K562 (cell line): ENCODE measurements around the gene MC3R. TPM values are rescaled to one million over a fixed set of nuclear protein-coding genes. Genes with fewer than 3 reads are reported as not detected.

Source experiments
- ATAC-seq: fragments of 200-7000 bp; cut with Tn5 transposase; 3 replicates; pipeline ENCODE4 v1.9.1; 2020; ENCODE audit warnings: moderate library complexity
- BruUV-seq: library from RNA; stranded (reverse); fragments of 400-500 nt; replicated peaks from 2 replicates; lab custom pipeline; 2021; lab: Mats Ljungman, UMichigan
- CTCF ChIA-PET: fragments of 300-600 bp; formaldehyde crosslinking; extraction: SDS; loops from one replicate; lab custom pipeline; 2021; ENCODE audit warnings: low intra/inter-chr PET ratio; lab: Yijun Ruan, JAX
- POLR2A ChIA-PET: fragments of 300-600, 350-650 bp; sonication (Branson Sonifier 250); formaldehyde crosslinking; extraction: SDS; loops from one replicate; lab custom pipeline; 2021; ENCODE audit warnings: antibody characterized with exemption, inconsistent platforms; lab: Yijun Ruan, JAX
- DNase-seq, 4 experiments: peaks; one replicate each; pipeline versions ENCODE4 v3.0.0 to v3.0.0-alpha.2; 2011 to 2018; ENCODE audit warnings: low spot score in 3 of 4, mixed read lengths in 3 of 4; ENCODE audit errors: extremely low read depth in 1 of 4
- FAIRE-seq: peaks from 2 replicates; lab custom pipeline; 2011; peaks lifted over from hg19 to GRCh38; lab: Jason Lieb, UNC
- H2AFZ ChIP-seq: 2 replicates; pipeline ENCODE4 v1.6.0; 2011; ENCODE audit warnings: low read depth, low read length, control low read depth, inconsistent platforms
- H3K27ac ChIP-seq: fragments of 200-600 bp; 3 replicates; pipeline ENCODE4 v1.8.0; 2011; ENCODE audit warnings: low read depth, mild to moderate bottlenecking, control low read depth, inconsistent platforms, low read length, moderate library complexity, mixed read lengths; ENCODE audit errors: extremely low read depth
- H3K27me3 ChIP-seq, 2 experiments: fragments of 300-600 bp in 1 of 2; 2 replicates in 1 of 2; 3 replicates in 1 of 2; pipeline versions ENCODE4 v1.6.0 to v1.8.0; 2011; ENCODE audit warnings: inconsistent platforms in 2 of 2, low read length in 2 of 2, mild to moderate bottlenecking in 1 of 2, mixed read lengths in 1 of 2, moderate library complexity in 1 of 2; ENCODE audit not compliant: control insufficient read depth in 2 of 2, insufficient read depth in 2 of 2
- H3K36me3 ChIP-seq: fragments of 300-600 bp; 3 replicates; pipeline ENCODE4 v1.8.0; 2011; ENCODE audit warnings: mild to moderate bottlenecking, low read length, inconsistent platforms; ENCODE audit not compliant: control insufficient read depth, insufficient read depth
- H3K4me1 ChIP-seq, 2 experiments: fragments of 200-600 bp in 1 of 2; replicated peaks in 1 of 2; 2 replicates in 1 of 2; 3 replicates in 1 of 2; pipeline versions ENCODE4 v1.5.1 to v1.8.0; 2011; ENCODE audit warnings: inconsistent platforms in 2 of 2, low read length in 2 of 2, mild to moderate bottlenecking in 1 of 2, mixed read lengths in 1 of 2, moderate library complexity in 1 of 2; ENCODE audit not compliant: control insufficient read depth in 2 of 2, insufficient read depth in 2 of 2
- H3K4me2 ChIP-seq: 2 replicates; pipeline ENCODE4 v1.6.1; 2011; ENCODE audit warnings: low read length, control low read depth, inconsistent platforms, mixed read lengths; ENCODE audit not compliant: insufficient read depth
- H3K4me3 ChIP-seq: fragments of 200-600 bp; sonication (generic), shearing (Covaris generic); 2 replicates; pipeline ENCODE4 v1.5.1; 2016; ENCODE audit warnings: control low read depth, inconsistent platforms
- H3K79me2 ChIP-seq: fragments of 200-600 bp; 3 replicates; pipeline ENCODE4 v1.8.0; 2011; ENCODE audit warnings: low read length, inconsistent platforms; ENCODE audit not compliant: control insufficient read depth, insufficient read depth
- H3K9ac ChIP-seq, 2 experiments: 2 replicates each; pipeline versions ENCODE4 v1.6.0 to v1.6.1; 2011; ENCODE audit warnings: low read depth in 2 of 2, low read length in 2 of 2, control low read depth in 1 of 2, inconsistent platforms in 1 of 2, mild to moderate bottlenecking in 1 of 2, mixed read lengths in 1 of 2; ENCODE audit not compliant: insufficient read depth in 1 of 2
- H3K9me1 ChIP-seq: one replicate; pipeline ENCODE4 v1.6.0; 2011; ENCODE audit warnings: inconsistent platforms, mild to moderate bottlenecking, low read length, moderate library complexity; ENCODE audit not compliant: control insufficient read depth, insufficient read depth
- H3K9me3 ChIP-seq: replicated peaks from 2 replicates; pipeline ENCODE4 v1.5.1; 2011; ENCODE audit warnings: low read depth, low read length, inconsistent platforms; ENCODE audit not compliant: control insufficient read depth, insufficient read depth
- H4K20me1 ChIP-seq: replicated peaks from 2 replicates; pipeline ENCODE4 v1.6.1; 2011; ENCODE audit warnings: low read length, inconsistent platforms, mixed read lengths; ENCODE audit not compliant: control insufficient read depth, insufficient read depth
- CCAR2 ChIP-seq: fragments of 200-400 bp; formaldehyde crosslinking; IDR thresholded peaks from 2 replicates; pipeline ENCODE4 v1.6.1; 2017; ENCODE audit warnings: mild to moderate bottlenecking, low read depth, low read length
- CHAMP1 ChIP-seq: fragments of 450-650 bp; IDR thresholded peaks from 2 replicates; pipeline ENCODE4 v1.6.1; 2016; ENCODE audit warnings: mild to moderate bottlenecking
- CSDE1 ChIP-seq, 2 experiments: fragments of 450-650 bp; IDR thresholded peaks; 2 replicates each; pipeline ENCODE4 v1.6.1; 2016; ENCODE audit warnings: mild to moderate bottlenecking in 1 of 2
- HDGF ChIP-seq: fragments of 450-650 bp; IDR thresholded peaks from 2 replicates; pipeline ENCODE4 v1.6.1; 2016
- PHF20 ChIP-seq: fragments of 450-650 bp; IDR thresholded peaks from 2 replicates; pipeline ENCODE4 v1.6.1; 2018; ENCODE audit not compliant: partially characterized antibody
- PRMT5 ChIP-seq: sonication (generic); formaldehyde crosslinking; IDR thresholded peaks from 2 replicates; pipeline ENCODE4 v1.5.0; 2020; ENCODE audit warnings: missing genetic modification reagents
- PTBP1 ChIP-seq: fragments of 200-400 bp; formaldehyde crosslinking; IDR thresholded peaks from 2 replicates; pipeline ENCODE4 v1.6.1; 2017; ENCODE audit warnings: low read depth, low read length
- RBFOX2 ChIP-seq: fragments of 200-400 bp; formaldehyde crosslinking; IDR thresholded peaks from 2 replicates; pipeline ENCODE4 v1.6.1; 2017; ENCODE audit warnings: low read depth, mild to moderate bottlenecking, low read length, moderate library complexity
- ZBTB26 ChIP-seq: fragments of 450-650 bp; formaldehyde crosslinking; IDR thresholded peaks from 2 replicates; pipeline ENCODE4 v1.4.0; 2022; ENCODE audit warnings: missing genetic modification characterization
- ZBTB5 ChIP-seq: fragments of 450-650 bp; IDR thresholded peaks from 2 replicates; pipeline ENCODE4 v1.6.1; 2017; ENCODE audit warnings: antibody characterized with exemption
- ZFP30 ChIP-seq: fragments of 250-450 bp; sonication (Bioruptor Pico); IDR thresholded peaks from 2 replicates; pipeline ENCODE4 v1.8.0; 2022; ENCODE audit warnings: moderate library complexity, mild to moderate bottlenecking, inconsistent platforms, borderline replicate concordance
- ZNF175 ChIP-seq: fragments of 200-800 bp; sonication (Bioruptor generic); IDR thresholded peaks from 2 replicates; pipeline ENCODE4 v1.6.1; 2016; ENCODE audit warnings: low read depth, mild to moderate bottlenecking, missing genetic modification characterization, missing compliant biosample characterization
- ZNF197 ChIP-seq: fragments of 200-800 bp; sonication (Bioruptor generic); IDR thresholded peaks from 2 replicates; pipeline ENCODE4 v1.6.1; 2016; ENCODE audit warnings: low read depth, missing genetic modification characterization, missing compliant biosample characterization
- ZNF253 ChIP-seq: fragments of 250-450 bp; sonication (Bioruptor Pico); conservative IDR thresholded peaks from 2 replicates; pipeline ENCODE4 v1.6.1; 2021; ENCODE audit warnings: mild to moderate bottlenecking
- ZNF280B ChIP-seq: fragments of 250-450 bp; sonication (Bioruptor Pico); IDR thresholded peaks from 2 replicates; pipeline ENCODE4 v1.5.1; 2021; ENCODE audit warnings: mild to moderate bottlenecking
- WGBS: fragments of 100-300 bp; shearing (Covaris generic); methylation state at CpG from one replicate; pipeline ENCODE4 v1.1.6; 2016; ENCODE audit warnings: low coverage, mixed read lengths; ENCODE audit not compliant: insufficient coverage; ENCODE audit errors: missing lambda C conversion rate; 5-methylcytosine and 5-hydroxymethylcytosine counted together
- in situ Hi-C: fragments of 300-500 bp; cut with MboI; formaldehyde crosslinking; loops from 4 replicates; pipeline ENCODE4 v1.15.0; 2018; ENCODE audit warnings: inconsistent platforms, mixed read lengths
- intact Hi-C: fragments of 100-400 bp; cut with micrococcal nuclease; formaldehyde crosslinking; loops from 2 replicates; pipeline ENCODE4 v1.14.2; 2022
- polyA plus RNA-seq, 8 experiments: library from polyadenylated mRNA; depleted of rRNA in 4 of 8; stranded (reverse) in 5 of 8; unstranded in 3 of 8; fragments of >200 nt; fragmentation: Nextera tagmentation in 2 of 8; fragmentation: Illumina TruSeq in 1 of 8; extraction: Ambion mirVana in 2 of 8; extraction: Trizol in 1 of 8; gene quantifications; 2 replicates each; pipeline versions ENCODE4 v1.2.1 to v1.2.3, GENCODE V29; 2011 to 2014; ENCODE audit warnings: inconsistent platforms in 1 of 8, missing spikeins in 1 of 8
- total RNA-seq, 7 experiments: library from RNA; depleted of rRNA in 6 of 7; stranded (reverse); fragments of >200 nt in 6 of 7; fragmentation: Illumina TruSeq in 2 of 7; extraction: Trizol in 2 of 7; gene quantifications; 2 replicates each; pipeline versions ENCODE4 v1.2.1 to v1.2.3, GENCODE V29; 2011 to 2021; ENCODE audit warnings: low replicate concordance in 1 of 7

MC3R gene
- total and polyA plus RNA-seq, 9 of the 15 experiments (the other 6 are each of a cell fraction or from before 2014, with no cell fraction given), result not detected

GRCh38 chr20:56204206-56204605, 44.3 kb upstream of the MC3R start:
- 0% methylated on average over 3 of the region's 3 CpGs for WGBS
- no peak for ATAC-seq
- H3K79me2 ChIP-seq, result no peaks in the 10 kb centered on the region
- H3K4me1 ChIP-seq, result no peaks in the 10 kb centered on the region
- no TSS peak for BruUV-seq
- CTCF ChIA-PET, result no interaction called here
- no peaks in the 10 kb centered on the region for H4K20me1 ChIP-seq
- H3K36me3 ChIP-seq, result no peaks in the 10 kb centered on the region
- intact Hi-C loops, result no loop called here
- no peak overlapping the region for H2AFZ ChIP-seq
- TF ChIP-seq ZBTB26 (no peak), ZNF253 (CRISPR knock-in tag) (no peak), ZNF197 (CRISPR knock-in tag) (no peak), ZNF175 (CRISPR knock-in tag) (no peak), ZBTB5 (no peak), RBFOX2 (no peak), CSDE1 (IDR thresholded peaks at IDR 0.05) (no peak), ZFP30 (CRISPR knock-in tag) (no peak), CCAR2 (no peak), CHAMP1 (no peak), HDGF (no peak), PRMT5 (no peak), PHF20 (no peak), ZNF280B (no peak), PTBP1 (no peak)
- TF ChIP-seq, all 486 proteins: peak for 0
- no peaks in the 10 kb centered on the region for H3K9me1 ChIP-seq
- FAIRE-seq (no peak), DNase-seq (no peak)
- in situ Hi-C loops, result no loop called here
- H3K4me3 ChIP-seq, result no peak overlapping the region
- H3K4me2 ChIP-seq, result no peak overlapping the region
- no peak overlapping the region for H3K9ac ChIP-seq
- peaks cover 4% of the 10 kb centered on the region; the same call in 1 of the 2 replicates for H3K9me3 ChIP-seq
- POLR2A ChIA-PET, result no interaction called here
- H3K27ac ChIP-seq, result no peak overlapping the region
- H3K27me3 ChIP-seq, result no peaks in the 10 kb centered on the region
